MM.1S (cell line): ENCODE results near the gene ADM5.

ENCODE experiments used
- DNase-seq: peaks from one replicate; pipeline ENCODE4 v3.0.0-alpha.2; 2015
- H2AFZ ChIP-seq: fragments of 300-600 bp; sonication (generic); 2 replicates; pipeline ENCODE4 v1.6.0; 2016; ENCODE audit warnings: antibody characterized with exemption, low read length
- H3F3A ChIP-seq: fragments of 300-600 bp; sonication (generic); 2 replicates; pipeline ENCODE4 v1.6.1; 2016; ENCODE audit warnings: mild to moderate bottlenecking, antibody characterized with exemption, low read length, moderate library complexity, mixed read lengths; ENCODE audit not compliant: insufficient read depth
- H3K27ac ChIP-seq: fragments of 300-600 bp; sonication (generic); 2 replicates; pipeline ENCODE4 v1.5.1; 2016; ENCODE audit warnings: mild to moderate bottlenecking, low read length
- H3K27me3 ChIP-seq: fragments of 300-600 bp; sonication (generic); replicated peaks from 2 replicates; pipeline ENCODE4 v1.6.0; 2016; ENCODE audit warnings: low read length; ENCODE audit not compliant: insufficient read depth
- H3K36me3 ChIP-seq: fragments of 300-600 bp; sonication (generic); replicated peaks from 2 replicates; pipeline ENCODE4 v1.6.1; 2016; ENCODE audit warnings: mild to moderate bottlenecking, low read length, mixed read lengths; ENCODE audit not compliant: insufficient read depth
- H3K4me1 ChIP-seq: fragments of 300-600 bp; sonication (generic); 2 replicates; pipeline ENCODE4 v1.6.1; 2016; ENCODE audit warnings: low read length, mixed read lengths
- H3K4me2 ChIP-seq: fragments of 300-600 bp; sonication (generic); 2 replicates; pipeline ENCODE4 v1.6.0; 2016; ENCODE audit warnings: low read depth, low read length
- H3K4me3 ChIP-seq: fragments of 300-600 bp; sonication (generic); 2 replicates; pipeline ENCODE4 v1.5.1; 2016; ENCODE audit warnings: low read length, mixed read lengths
- H3K79me2 ChIP-seq: fragments of 300-600 bp; sonication (generic); 2 replicates; pipeline ENCODE4 v1.6.1; 2016; ENCODE audit warnings: mixed run types, low read length, mixed read lengths
- H3K9ac ChIP-seq: fragments of 300-600 bp; sonication (generic); 2 replicates; pipeline ENCODE4 v1.6.1; 2016; ENCODE audit warnings: low read length, mixed read lengths
- H3K9me2 ChIP-seq: fragments of 300-600 bp; sonication (generic); replicated peaks from 2 replicates; pipeline ENCODE4 v1.6.1; 2016; ENCODE audit warnings: mild to moderate bottlenecking, low read length, mixed read lengths; ENCODE audit not compliant: insufficient read depth
- H3K9me3 ChIP-seq: fragments of 300-600 bp; sonication (generic); replicated peaks from 2 replicates; pipeline ENCODE4 v1.6.1; 2016; ENCODE audit warnings: mild to moderate bottlenecking, low read length, mixed read lengths; ENCODE audit not compliant: insufficient read depth
- H4K20me1 ChIP-seq: fragments of 300-600 bp; sonication (generic); 2 replicates; pipeline ENCODE4 v1.6.1; 2016; ENCODE audit warnings: mild to moderate bottlenecking, low read length, moderate library complexity, mixed read lengths; ENCODE audit not compliant: insufficient read depth
- EZH2 ChIP-seq: fragments of 300-600 bp; sonication (generic); optimal IDR thresholded peaks from 2 replicates; pipeline ENCODE3; 2017; ENCODE audit warnings: low read depth, mild to moderate bottlenecking, antibody characterized with exemption, low read length, mixed read lengths
- EZH2phosphoT487 ChIP-seq: fragments of 300-600 bp; sonication (generic); IDR thresholded peaks from 2 replicates; pipeline ENCODE4 v1.6.1; 2018; ENCODE audit warnings: antibody characterized with exemption, low read length
- TF ChIP-seq, protein P1 (sequence below): fragments of 300-600 bp; sonication (generic); IDR thresholded peaks from 2 replicates; pipeline ENCODE4 v1.5.1; 2016; ENCODE audit warnings: antibody characterized with exemption, low read length, mixed read lengths

Gene ADM5

DNA sequence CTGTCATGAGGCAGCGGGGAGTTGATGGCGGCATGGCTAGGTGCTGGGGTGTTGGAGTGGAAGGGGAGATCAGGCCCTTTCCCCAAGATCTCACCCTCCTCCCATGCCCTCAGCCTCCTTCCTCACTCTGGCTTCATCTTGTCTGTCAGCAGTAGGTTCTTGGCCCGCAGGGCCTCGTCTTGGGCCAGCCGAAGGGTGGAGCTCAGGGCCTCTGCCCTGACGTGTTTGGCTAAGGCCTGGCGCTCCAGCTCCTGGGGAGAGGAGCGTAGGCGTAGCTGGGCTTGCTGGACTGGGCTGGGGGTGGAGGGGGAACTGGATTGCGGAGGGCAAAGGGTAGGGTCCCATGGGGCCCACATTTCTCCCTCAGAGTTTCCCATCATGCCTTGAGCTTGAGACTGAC is 50.5 kb downstream of the ADM5 start:
- H3K9me2 ChIP-seq, result no peaks in the 10 kb centered on the region
- H3K79me2 ChIP-seq, result no peaks in the 10 kb centered on the region
- no peaks in the 10 kb centered on the region for H3F3A ChIP-seq
- H4K20me1 ChIP-seq, result no peaks in the 10 kb centered on the region
- no peak for TF ChIP-seq EZH2phosphoT487
- TF ChIP-seq, protein P1, sequence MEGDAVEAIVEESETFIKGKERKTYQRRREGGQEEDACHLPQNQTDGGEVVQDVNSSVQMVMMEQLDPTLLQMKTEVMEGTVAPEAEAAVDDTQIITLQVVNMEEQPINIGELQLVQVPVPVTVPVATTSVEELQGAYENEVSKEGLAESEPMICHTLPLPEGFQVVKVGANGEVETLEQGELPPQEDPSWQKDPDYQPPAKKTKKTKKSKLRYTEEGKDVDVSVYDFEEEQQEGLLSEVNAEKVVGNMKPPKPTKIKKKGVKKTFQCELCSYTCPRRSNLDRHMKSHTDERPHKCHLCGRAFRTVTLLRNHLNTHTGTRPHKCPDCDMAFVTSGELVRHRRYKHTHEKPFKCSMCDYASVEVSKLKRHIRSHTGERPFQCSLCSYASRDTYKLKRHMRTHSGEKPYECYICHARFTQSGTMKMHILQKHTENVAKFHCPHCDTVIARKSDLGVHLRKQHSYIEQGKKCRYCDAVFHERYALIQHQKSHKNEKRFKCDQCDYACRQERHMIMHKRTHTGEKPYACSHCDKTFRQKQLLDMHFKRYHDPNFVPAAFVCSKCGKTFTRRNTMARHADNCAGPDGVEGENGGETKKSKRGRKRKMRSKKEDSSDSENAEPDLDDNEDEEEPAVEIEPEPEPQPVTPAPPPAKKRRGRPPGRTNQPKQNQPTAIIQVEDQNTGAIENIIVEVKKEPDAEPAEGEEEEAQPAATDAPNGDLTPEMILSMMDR, result no peak
- TF ChIP-seq EZH2, result no peak
- peaks cover 53% of the 10 kb centered on the region for H3K27me3 ChIP-seq
- no peak overlapping the region for H3K4me3 ChIP-seq
- H3K9me3 ChIP-seq, result no peaks in the 10 kb centered on the region
- no peaks in the 10 kb centered on the region for H3K36me3 ChIP-seq
- H2AFZ ChIP-seq, result no peak overlapping the region
- no peak overlapping the region for H3K27ac ChIP-seq
- no peaks in the 10 kb centered on the region for H3K4me1 ChIP-seq
- DNase-seq, result no peak
- no peak overlapping the region for H3K4me2 ChIP-seq
- no peak overlapping the region for H3K9ac ChIP-seq
